H1 (cell line): ENCODE results near the gene FBH1. TPM values are rescaled to one million over a fixed set of nuclear protein-coding genes. Genes with fewer than 3 reads are reported as not detected.

Source experiments
- CTCF ChIA-PET: fragments of 300-600 bp; sonication (Branson Sonifier 250); formaldehyde crosslinking; loops from one replicate; lab custom pipeline; 2021; ENCODE audit not compliant: partially characterized antibody; lab: Charles Lee
- POLR2A ChIA-PET: fragments of 300-600 bp; sonication (Branson Sonifier 250); formaldehyde crosslinking; loops from one replicate; lab custom pipeline; 2021; ENCODE audit warnings: inconsistent platforms; ENCODE audit not compliant: partially characterized antibody; lab: Charles Lee
- DNase-seq, 2 experiments: peaks; one replicate each; pipeline versions ENCODE4 v3.0.0 to v3.0.0-alpha.2; 2010 to 2022; ENCODE audit warnings: low spot score in 2 of 2, low read depth in 1 of 2, mixed read lengths in 1 of 2
- FAIRE-seq: peaks from 2 replicates; lab custom pipeline; 2011; peaks lifted over from hg19 to GRCh38; lab: Jason Lieb, UNC
- H2AFZ ChIP-seq: 2 replicates; pipeline ENCODE4 v1.8.1; 2012; ENCODE audit warnings: low read length, inconsistent platforms
- H2AK5ac ChIP-seq: 2 replicates; pipeline ENCODE4 v1.6.1; 2013; ENCODE audit warnings: low read depth, low read length
- H2BK120ac ChIP-seq: replicated peaks from 2 replicates; pipeline ENCODE3; 2013; ENCODE audit warnings: low read depth, low read length, inconsistent platforms
- H2BK12ac ChIP-seq: 2 replicates; pipeline ENCODE4 v1.6.1; 2013; ENCODE audit warnings: low read depth, low read length
- H2BK15ac ChIP-seq: 2 replicates; pipeline ENCODE4 v1.6.1; 2013; ENCODE audit warnings: low read length
- H2BK20ac ChIP-seq: 2 replicates; pipeline ENCODE4 v1.6.1; 2013; ENCODE audit warnings: low read length
- H2BK5ac ChIP-seq: 2 replicates; pipeline ENCODE4 v1.6.1; 2013; ENCODE audit warnings: low read depth, low read length
- H3K14ac ChIP-seq: 2 replicates; pipeline ENCODE4 v1.6.1; 2013; ENCODE audit warnings: inconsistent platforms; ENCODE audit not compliant: insufficient read length
- H3K18ac ChIP-seq: 2 replicates; pipeline ENCODE4 v1.6.1; 2013; ENCODE audit warnings: low read length; ENCODE audit errors: extremely low read depth
- H3K23ac ChIP-seq: 2 replicates; pipeline ENCODE4 v1.6.1; 2013; ENCODE audit warnings: inconsistent platforms; ENCODE audit not compliant: insufficient read length
- H3K23me2 ChIP-seq: 2 replicates; pipeline ENCODE4 v1.6.1; 2013; ENCODE audit warnings: low read depth, low read length
- H3K27ac ChIP-seq: 2 replicates; pipeline ENCODE4 v1.6.1; 2011; ENCODE audit warnings: low read depth, low read length, inconsistent platforms
- H3K27me3 ChIP-seq, 4 experiments: replicated peaks in 1 of 4; 1 replicate in 1 of 4; 2 replicates in 3 of 4; pipeline versions ENCODE4 v1.6.1 to v1.8.1; 2011 to 2013; ENCODE audit warnings: low read length in 3 of 4, mild to moderate bottlenecking in 3 of 4, inconsistent platforms in 2 of 4, mixed read lengths in 2 of 4, moderate library complexity in 1 of 4; ENCODE audit not compliant: control insufficient read depth in 3 of 4, insufficient read depth in 3 of 4; ENCODE audit errors: extremely low read depth in 1 of 4
- H3K36me3 ChIP-seq, 4 experiments: 2 replicates each; pipeline versions ENCODE4 v1.6.1 to v1.8.1; 2011 to 2013; ENCODE audit warnings: mild to moderate bottlenecking in 4 of 4, low read length in 3 of 4, moderate library complexity in 2 of 4, control low read depth in 1 of 4, inconsistent platforms in 1 of 4; ENCODE audit not compliant: insufficient read depth in 4 of 4, control insufficient read depth in 2 of 4
- H3K4ac ChIP-seq: replicated peaks from 2 replicates; pipeline ENCODE3; 2013; ENCODE audit warnings: low read length, low read depth, mixed read lengths, inconsistent platforms; ENCODE audit not compliant: insufficient read length
- H3K4me1 ChIP-seq, 4 experiments: replicated peaks in 1 of 4; 1 replicate in 1 of 4; 2 replicates in 3 of 4; pipeline versions ENCODE4 v1.6.1 to v1.8.1; 2011 to 2013; ENCODE audit warnings: low read length in 3 of 4, inconsistent platforms in 2 of 4, mixed read lengths in 1 of 4; ENCODE audit not compliant: insufficient read depth in 4 of 4, control insufficient read depth in 3 of 4
- H3K4me2 ChIP-seq, 2 experiments: 2 replicates each; pipeline versions ENCODE4 v1.6.1 to v1.8.1; 2011 to 2013; ENCODE audit warnings: low read depth in 2 of 2, low read length in 2 of 2, control low read depth in 1 of 2, inconsistent platforms in 1 of 2, mild to moderate bottlenecking in 1 of 2; ENCODE audit not compliant: insufficient read depth in 1 of 2
- H3K4me3 ChIP-seq, 4 experiments: fragments of 200-600, 300-600 bp in 1 of 4; sonication (generic), shearing (Covaris generic), sonication (Bioruptor Twin) in 1 of 4; 2 replicates each; pipeline versions ENCODE4 v1.5.1 to v1.8.1; 2011 to 2016; ENCODE audit warnings: low read length in 4 of 4, low read depth in 3 of 4, control low read depth in 2 of 4, inconsistent platforms in 2 of 4, mild to moderate bottlenecking in 2 of 4, mixed read lengths in 1 of 4, moderate library complexity in 1 of 4; ENCODE audit not compliant: insufficient read depth in 2 of 4; ENCODE audit errors: extremely low read depth in 1 of 4
- H3K56ac ChIP-seq: replicated peaks from 2 replicates; pipeline ENCODE3; 2013; ENCODE audit warnings: low read depth, mild to moderate bottlenecking, mixed read lengths, low read length, inconsistent platforms; ENCODE audit not compliant: insufficient read length
- H3K79me1 ChIP-seq: 2 replicates; pipeline ENCODE4 v1.6.1; 2013; ENCODE audit warnings: low read depth, low read length, control low read depth
- H3K79me2 ChIP-seq, 2 experiments: 2 replicates each; pipeline versions ENCODE4 v1.6.1 to v1.8.1; 2012 to 2013; ENCODE audit warnings: low read length in 2 of 2, mild to moderate bottlenecking in 2 of 2, inconsistent platforms in 1 of 2; ENCODE audit not compliant: insufficient read depth in 2 of 2, control insufficient read depth in 1 of 2
- H3K9ac ChIP-seq, 4 experiments: replicated peaks in 1 of 4; 1 replicate in 1 of 4; 2 replicates in 3 of 4; pipeline versions ENCODE4 v1.6.1 to v1.8.1; 2011 to 2013; ENCODE audit warnings: low read depth in 3 of 4, low read length in 3 of 4, control low read depth in 2 of 4, mild to moderate bottlenecking in 2 of 4, moderate library complexity in 2 of 4, inconsistent platforms in 1 of 4; ENCODE audit errors: extremely low read depth in 1 of 4
- H3K9me3 ChIP-seq, 2 experiments: 2 replicates each; pipeline versions ENCODE4 v1.6.1 to v1.8.1; 2012 to 2013; ENCODE audit warnings: mild to moderate bottlenecking in 2 of 2, moderate library complexity in 2 of 2, control low read depth in 1 of 2, inconsistent platforms in 1 of 2, low read depth in 1 of 2, low read length in 1 of 2, mixed read lengths in 1 of 2; ENCODE audit not compliant: insufficient read depth in 2 of 2
- H4K20me1 ChIP-seq, 2 experiments: replicated peaks in 1 of 2; 2 replicates each; pipeline versions ENCODE3 to v1.8.1; 2011 to 2013; ENCODE audit warnings: inconsistent platforms in 2 of 2, low read length in 2 of 2, mild to moderate bottlenecking in 1 of 2; ENCODE audit not compliant: insufficient read depth in 2 of 2, control insufficient read depth in 1 of 2
- H4K5ac ChIP-seq: 2 replicates; pipeline ENCODE4 v1.6.1; 2013; ENCODE audit warnings: low read length, low read depth, mixed read lengths, inconsistent platforms; ENCODE audit not compliant: insufficient read length
- H4K8ac ChIP-seq: 2 replicates; pipeline ENCODE4 v1.8.0; 2013; ENCODE audit warnings: mild to moderate bottlenecking, moderate library complexity, low read length, inconsistent platforms; ENCODE audit not compliant: insufficient read depth; ENCODE audit errors: extremely low read depth
- H4K91ac ChIP-seq: replicated peaks from 2 replicates; pipeline ENCODE3; 2013; ENCODE audit warnings: low read length, mixed read lengths, inconsistent platforms; ENCODE audit not compliant: insufficient read length
- GTF2F1 ChIP-seq: IDR thresholded peaks from 2 replicates; pipeline ENCODE4 v1.6.1; 2012; ENCODE audit warnings: low read depth, low read length, improper control_type of control experiment, borderline replicate concordance
- WGBS, 2 experiments: shearing (Covaris generic) in 1 of 2; methylation state at CpG; one replicate each; pipeline versions ENCODE4 v1.1.6 to v1.1.7; 2013 to 2015; ENCODE audit warnings: low lambda C conversion rate in 2 of 2, mixed read lengths in 2 of 2, inconsistent platforms in 1 of 2, low coverage in 1 of 2, missing lambda C conversion rate in 1 of 2; ENCODE audit not compliant: insufficient replicate concordance in 2 of 2, insufficient coverage in 1 of 2, insufficient read length in 1 of 2; ENCODE audit errors: extremely low coverage in 1 of 2, missing lambda C conversion rate in 1 of 2; 5-methylcytosine and 5-hydroxymethylcytosine counted together
- polyA plus RNA-seq, 7 experiments: library from polyadenylated mRNA; depleted of rRNA in 3 of 7; stranded (reverse) in 5 of 7; unstranded in 2 of 7; fragments of >200 nt in 5 of 7; fragments of 200-250 nt in 2 of 7; gene quantifications; 1 replicate in 5 of 7; 2 replicates in 1 of 7; 4 replicates in 1 of 7; pipeline versions ENCODE4 v1.2.1 to v1.2.3, GENCODE V29; 2011 to 2013; ENCODE audit warnings: missing spikeins in 2 of 7, mixed read lengths in 2 of 7
- total RNA-seq: library from RNA; stranded (reverse); fragmentation: NEBNext Ultra II Directional; extraction: Animal tissue kit (Norgen Biotek cat#: 25700); gene quantifications from 2 replicates; pipeline ENCODE4 v1.2.1, GENCODE V29; 2021
- TF ChIP-seq, protein P1 (sequence below): IDR thresholded peaks from 2 replicates; pipeline ENCODE4 v1.6.1; 2011; ENCODE audit warnings: low read depth, mild to moderate bottlenecking, low read length; ENCODE audit not compliant: insufficient read depth

FBH1 gene
- total and polyA plus RNA-seq, 2 of the 8 experiments (the other 6 are each of a cell fraction or from before 2014, with no cell fraction given): 31.1 to 51.8 TPM

DNA sequence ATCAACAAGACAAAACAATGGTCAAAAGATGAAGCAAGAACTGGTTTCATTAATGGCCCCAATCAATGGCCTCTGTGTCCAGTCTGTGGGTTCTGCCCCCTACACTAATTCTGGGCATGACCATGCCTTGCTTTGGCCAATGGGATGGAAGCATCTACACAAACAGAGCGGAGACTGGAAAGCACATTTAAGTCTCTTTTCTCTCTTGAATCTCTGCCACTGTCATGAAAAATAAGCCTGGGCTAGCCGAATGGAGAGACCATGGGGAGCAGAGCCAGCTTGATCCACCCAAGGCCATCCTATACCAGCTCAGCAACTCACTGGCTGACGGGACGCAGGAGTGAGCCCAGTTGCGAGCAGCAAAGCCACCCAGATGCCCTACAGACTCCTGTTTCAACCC, 31.2 kb upstream of the FBH1 start:
- H3K79me1 ChIP-seq: no peaks in the 10 kb centered on the region
- ChIA-PET CTCF (interaction anchor here (0.7 to 9.6 kb wide), 3 partner anchors 11 to 15 kb away, joined by 4 to 70 read pairs (median 12); no protein-coding TSS in a partner anchor), POLR2A (interaction anchor here (1.1 to 3.6 kb wide), 2 partner anchors 10 to 16 kb away, joined by 3 to 14 read pairs; no protein-coding TSS in a partner anchor)
- no peak overlapping the region for H3K56ac ChIP-seq
- H4K91ac ChIP-seq: no peak overlapping the region
- no peak overlapping the region for H2AK5ac ChIP-seq
- H2BK120ac ChIP-seq: no peak overlapping the region
- H4K5ac ChIP-seq: no peak overlapping the region
- no peak overlapping the region for H3K14ac ChIP-seq
- peaks cover 0 to 2% of the 10 kb centered on the region in 2 experiments for H4K20me1 ChIP-seq
- no peaks in the 10 kb centered on the region for H3K79me2 ChIP-seq
- FAIRE-seq (no peak), DNase-seq (no peak)
- H3K27me3 ChIP-seq: no peaks in the 10 kb centered on the region
- no peak overlapping the region for H3K4me2 ChIP-seq
- H4K8ac ChIP-seq: no peak overlapping the region
- 90% methylated on average over 5 of the region's 5 CpGs; no CpG with 5 or more reads in 1 of the 2 experiments for WGBS, 2 experiments
- H2BK20ac ChIP-seq: no peak overlapping the region
- TF ChIP-seq GTF2F1: no peak
- TF ChIP-seq, protein P1, sequence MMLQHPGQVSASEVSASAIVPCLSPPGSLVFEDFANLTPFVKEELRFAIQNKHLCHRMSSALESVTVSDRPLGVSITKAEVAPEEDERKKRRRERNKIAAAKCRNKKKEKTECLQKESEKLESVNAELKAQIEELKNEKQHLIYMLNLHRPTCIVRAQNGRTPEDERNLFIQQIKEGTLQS: no peak
- H3K4ac ChIP-seq: no peak overlapping the region
- no peak overlapping the region for H3K9ac ChIP-seq
- no peaks in the 10 kb centered on the region; a peak in 1 of 7 replicates for H3K4me1 ChIP-seq
- H2BK15ac ChIP-seq: no peak overlapping the region
- H3K27ac ChIP-seq: no peak overlapping the region
- no peak overlapping the region for H2BK5ac ChIP-seq
- no peak overlapping the region for H3K18ac ChIP-seq
- no peaks in the 10 kb centered on the region for H3K23me2 ChIP-seq
- H2AFZ ChIP-seq: no peak overlapping the region
- H3K23ac ChIP-seq: no peak overlapping the region
- no peaks in the 10 kb centered on the region for H3K36me3 ChIP-seq
- no peaks in the 10 kb centered on the region for H3K9me3 ChIP-seq
- H2BK12ac ChIP-seq: no peak overlapping the region
- H3K4me3 ChIP-seq: no peak overlapping the region
